ENCODE measurements around the gene KRTAP10-1.
A peak's percentile ranks its signal among the peaks of the same experiment; 100 is the strongest.
"Not testable (repeated sequence)": the region's sequence is repeated elsewhere in the genome, so short reads cannot be mapped to it uniquely, and the experiment has no call there.

The KRTAP10-1 gene, protein sequence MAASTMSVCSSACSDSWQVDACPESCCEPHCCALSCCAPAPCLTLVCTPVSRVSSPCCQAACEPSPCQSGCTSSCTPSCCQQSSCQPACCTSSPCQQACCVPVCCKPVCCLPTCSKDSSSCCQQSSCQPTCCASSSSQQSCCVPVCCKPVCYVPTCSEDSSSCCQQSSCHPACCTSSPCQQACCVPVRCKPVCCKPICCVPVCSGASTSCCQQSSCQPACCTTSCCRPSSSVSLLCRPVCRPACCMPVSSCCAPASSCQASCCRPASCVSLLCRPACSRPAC

DNA sequence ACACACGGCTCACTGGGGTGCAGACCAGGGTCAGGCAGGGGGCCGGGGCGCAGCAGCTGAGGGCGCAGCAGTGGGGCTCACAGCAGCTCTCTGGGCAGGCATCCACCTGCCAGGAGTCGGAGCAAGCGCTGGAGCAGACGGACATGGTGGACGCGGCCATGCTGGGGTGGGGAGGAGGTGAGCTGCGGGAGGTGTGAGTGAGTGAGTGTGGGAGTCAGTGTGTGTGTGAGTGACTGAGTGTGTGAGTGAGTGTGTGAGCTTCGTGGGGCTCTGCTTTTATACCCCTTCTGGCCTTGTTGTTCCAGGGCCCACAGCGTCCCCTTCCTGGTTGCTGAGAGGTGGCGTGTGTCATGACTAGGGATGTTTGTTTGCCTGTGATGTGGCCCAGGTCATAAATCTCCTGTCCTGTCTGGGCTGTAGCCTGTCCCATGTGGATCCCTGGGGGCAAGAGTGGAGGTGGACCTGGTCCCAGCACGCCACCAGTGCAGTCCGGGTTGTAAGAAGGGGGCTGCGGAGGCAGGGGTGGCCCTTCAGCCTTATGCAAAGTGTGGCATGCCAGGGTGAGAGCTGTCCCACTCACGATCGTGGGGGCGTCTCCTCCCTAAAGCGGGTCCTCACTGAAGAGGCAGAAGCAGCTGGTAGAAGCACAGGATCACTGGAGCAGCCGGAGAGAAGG, at the start of gene KRTAP10-1:
KRTAP10-1 (minus strand) TSS at position 205 of the 676 bp plus-strand sequence; CDS start at position 160, 45 bp downstream.
- TF ChIP-seq JUND (IDR thresholded peaks at IDR 0.05; ENCODE audit: low read depth): no peak
- DNase-seq (ENCODE audit: low read depth in 1 of 2, low spot score in 1 of 2): no peak
- in situ Hi-C loops (cut with HindIII; ENCODE audit: low pct_unique_long_range_greater_than_20kb, low sequenced_read_pairs): no loop called here

DNA sequence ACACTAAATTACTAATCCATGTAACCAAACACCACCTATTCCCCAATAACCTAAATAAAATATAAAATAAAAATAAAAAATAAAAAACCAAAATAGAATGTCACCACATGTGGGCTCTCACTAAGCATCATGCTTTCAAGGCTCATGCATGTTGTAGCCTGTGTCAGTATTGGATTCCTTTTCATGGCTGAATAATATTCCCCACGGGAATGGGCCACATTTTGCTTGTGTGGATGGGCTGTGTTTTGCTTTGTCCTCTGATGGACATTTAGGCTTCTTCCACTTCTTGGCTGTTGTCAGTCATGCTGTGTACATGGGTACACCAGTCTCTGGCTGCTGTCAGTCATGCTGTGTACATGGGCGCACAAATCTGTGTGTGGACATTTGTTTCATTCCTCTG, 49.1 kb upstream of the KRTAP10-1 start:
- DNase-seq (ENCODE audit: low read depth in 1 of 2, low spot score in 1 of 2): no peak
- in situ Hi-C loops (cut with HindIII; ENCODE audit: low pct_unique_long_range_greater_than_20kb, low sequenced_read_pairs): no loop called here
- TF ChIP-seq JUND (IDR thresholded peaks at IDR 0.05; ENCODE audit: low read depth): no peak

DNA sequence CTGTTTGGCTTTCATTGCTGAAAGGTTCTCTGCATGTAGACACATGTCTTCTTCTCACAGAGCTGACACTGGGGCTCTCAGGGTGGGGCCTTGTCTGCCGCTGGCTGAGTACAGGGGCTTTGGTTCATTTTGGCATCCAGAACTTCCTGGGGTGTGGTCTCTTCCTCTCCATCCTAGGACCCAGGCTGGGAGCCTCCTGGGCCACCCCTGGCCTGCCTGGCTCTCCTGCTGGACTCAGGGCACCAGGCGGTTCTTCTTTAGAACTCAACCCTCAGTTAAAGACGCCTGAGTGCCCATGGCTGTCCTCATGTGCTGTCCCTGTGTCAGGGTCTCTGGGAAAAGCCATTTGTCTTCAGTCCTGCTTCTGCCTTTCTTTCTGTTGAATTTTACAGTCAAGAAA, 45.9 kb upstream of the KRTAP10-1 start:
- in situ Hi-C loops (cut with HindIII; ENCODE audit: low pct_unique_long_range_greater_than_20kb, low sequenced_read_pairs): no loop called here
- no peak for DNase-seq (ENCODE audit: low read depth in 1 of 2, low spot score in 1 of 2)
- TF ChIP-seq JUND (IDR thresholded peaks at IDR 0.05; ENCODE audit: low read depth): no peak

DNA sequence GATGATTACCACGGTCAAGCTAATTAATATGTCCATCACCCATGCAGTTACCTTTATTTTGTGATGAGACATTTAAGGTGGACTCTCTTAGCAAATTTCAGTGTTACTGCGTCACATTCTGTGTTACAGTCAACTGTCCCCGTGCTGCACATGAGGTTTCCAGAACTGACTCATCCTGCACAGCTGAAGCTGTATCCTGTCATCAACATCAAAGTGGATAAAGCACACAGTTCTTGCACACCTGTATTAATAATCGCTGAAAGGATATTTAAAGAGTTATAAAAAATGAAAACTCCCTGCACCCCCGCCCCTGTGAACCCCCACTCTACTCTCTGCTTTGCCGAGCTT, 43.8 kb upstream of the KRTAP10-1 start:
- no peak for DNase-seq (ENCODE audit: low read depth in 1 of 2, low spot score in 1 of 2)
- in situ Hi-C loops (cut with HindIII; ENCODE audit: low pct_unique_long_range_greater_than_20kb, low sequenced_read_pairs): no loop called here
- no peak for TF ChIP-seq JUND (IDR thresholded peaks at IDR 0.05; ENCODE audit: low read depth)

DNA sequence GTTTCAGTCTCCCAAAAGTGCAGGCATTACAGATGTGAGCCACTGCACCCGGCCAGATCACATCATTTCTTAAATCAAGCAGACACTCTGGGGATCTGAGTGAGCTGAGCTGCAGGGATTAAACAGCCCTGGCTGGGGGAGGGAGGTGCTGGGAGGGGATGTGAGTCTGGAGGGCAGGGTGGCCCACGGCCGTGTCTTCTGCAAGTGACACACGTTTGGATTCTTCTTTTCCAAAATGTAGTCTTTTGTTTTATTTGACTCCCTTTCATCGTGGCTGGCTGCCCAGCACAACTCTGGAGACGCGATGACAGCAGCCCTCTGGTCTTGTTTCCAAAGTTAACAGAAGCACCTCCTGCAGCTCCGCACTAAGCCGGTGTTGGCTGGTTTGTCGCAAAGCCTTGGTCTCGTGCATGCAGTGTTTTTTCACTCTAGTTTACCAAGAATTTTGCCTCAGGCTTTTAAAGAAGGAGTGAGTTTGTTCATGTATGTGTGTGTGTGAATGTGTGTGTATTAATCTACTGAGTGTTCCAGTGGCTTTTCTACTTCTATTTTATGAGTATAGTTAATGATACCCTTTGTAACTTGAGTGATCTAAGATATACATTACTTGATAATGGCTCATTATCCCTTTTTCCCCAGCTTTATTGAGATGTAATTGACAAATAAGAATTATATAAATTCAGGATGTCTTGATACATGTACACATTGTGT, 43.2 kb upstream of the KRTAP10-1 start:
- in situ Hi-C loops (cut with HindIII; ENCODE audit: low pct_unique_long_range_greater_than_20kb, low sequenced_read_pairs): no loop called here
- no peak for TF ChIP-seq JUND (IDR thresholded peaks at IDR 0.05; ENCODE audit: low read depth)
- peak in 1 of 2 experiments; percentile 61 for DNase-seq (ENCODE audit: low read depth in 1 of 2, low spot score in 1 of 2)

DNA sequence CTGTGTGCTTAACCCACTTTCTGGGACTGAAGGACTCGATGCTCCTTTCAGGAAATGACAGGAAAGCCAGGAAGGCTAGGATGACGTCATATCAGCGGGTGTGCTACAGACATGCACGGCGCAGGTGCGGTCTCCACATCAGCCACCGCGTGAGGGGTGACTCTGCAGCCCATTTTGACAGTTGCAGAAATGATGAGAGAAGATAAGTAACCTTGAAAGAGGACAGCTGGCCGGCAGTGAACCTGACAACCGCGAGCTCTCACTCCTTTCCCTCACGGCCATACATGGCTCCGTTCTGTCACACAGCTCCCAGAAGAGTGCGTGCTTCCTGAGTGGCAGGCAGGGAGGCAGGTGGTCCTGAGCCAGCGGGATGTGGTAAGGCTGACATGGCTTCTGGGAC, 42.1 kb upstream of the KRTAP10-1 start:
- no peak for TF ChIP-seq JUND (IDR thresholded peaks at IDR 0.05; ENCODE audit: low read depth)
- in situ Hi-C loops (cut with HindIII; ENCODE audit: low pct_unique_long_range_greater_than_20kb, low sequenced_read_pairs): no loop called here
- no peak for DNase-seq (ENCODE audit: low read depth in 1 of 2, low spot score in 1 of 2)

DNA sequence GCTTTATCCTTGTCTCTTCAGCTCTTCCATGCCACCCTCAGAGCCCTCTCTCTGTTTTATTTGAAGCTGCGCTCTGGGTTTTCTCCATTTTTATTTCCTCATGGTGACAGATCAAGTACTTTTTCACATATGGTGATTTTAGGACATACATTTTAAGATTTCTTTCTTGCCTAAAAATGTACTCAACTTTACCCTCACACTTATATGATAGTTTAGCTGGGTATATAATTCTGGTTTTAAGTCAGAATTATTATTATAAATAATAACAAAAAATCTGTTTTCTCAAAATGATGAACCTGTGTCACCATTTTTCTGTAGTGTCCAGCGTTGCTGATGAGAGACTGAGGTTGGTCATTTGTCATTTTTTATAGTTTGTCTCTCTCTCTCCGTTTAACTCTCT, 41.2 kb upstream of the KRTAP10-1 start:
- TF ChIP-seq JUND (IDR thresholded peaks at IDR 0.05; ENCODE audit: low read depth): no peak
- DNase-seq (ENCODE audit: low read depth in 1 of 2, low spot score in 1 of 2): no peak
- in situ Hi-C loops (cut with HindIII; ENCODE audit: low pct_unique_long_range_greater_than_20kb, low sequenced_read_pairs): no loop called here

DNA sequence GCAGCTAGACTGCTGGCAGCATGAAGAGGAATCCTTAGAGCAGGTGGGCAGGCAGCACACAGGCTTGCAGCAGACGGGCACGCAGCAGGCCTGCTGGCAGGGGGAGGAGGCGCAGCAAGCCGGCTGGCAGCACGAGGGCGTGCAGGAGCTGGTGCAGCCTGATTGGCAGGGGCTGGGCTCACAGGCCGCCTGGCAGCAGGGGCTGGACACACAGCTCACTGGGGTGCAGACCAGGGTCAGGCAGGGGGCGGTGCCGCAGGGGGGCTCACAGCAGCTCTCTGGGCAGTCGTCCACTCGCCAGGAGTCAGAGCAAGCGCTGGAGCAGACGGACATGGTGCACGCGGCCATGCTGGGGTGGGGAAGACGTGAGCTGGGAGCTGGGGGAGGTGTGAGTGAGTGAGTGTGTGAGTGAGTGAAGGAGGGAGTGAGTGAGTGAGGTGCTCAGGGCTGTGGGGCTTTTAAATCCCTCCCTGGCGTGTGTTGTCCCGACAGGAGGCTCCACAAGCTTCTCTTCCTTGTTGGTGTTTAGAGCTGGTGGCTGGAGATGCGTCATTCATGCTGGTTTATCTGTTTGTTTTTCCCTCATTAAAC, 40.3 kb upstream of the KRTAP10-1 start, which contains the start of gene KRTAP10-5:
KRTAP10-5 (minus strand) TSS at position 374 of the 591 bp plus-strand sequence; CDS start at position 348, 26 bp downstream.
- peak in 1 of 2 experiments; percentile 36 for DNase-seq (ENCODE audit: low read depth in 1 of 2, low spot score in 1 of 2)
- in situ Hi-C loops (cut with HindIII; ENCODE audit: low pct_unique_long_range_greater_than_20kb, low sequenced_read_pairs): not testable (repeated sequence)

DNA sequence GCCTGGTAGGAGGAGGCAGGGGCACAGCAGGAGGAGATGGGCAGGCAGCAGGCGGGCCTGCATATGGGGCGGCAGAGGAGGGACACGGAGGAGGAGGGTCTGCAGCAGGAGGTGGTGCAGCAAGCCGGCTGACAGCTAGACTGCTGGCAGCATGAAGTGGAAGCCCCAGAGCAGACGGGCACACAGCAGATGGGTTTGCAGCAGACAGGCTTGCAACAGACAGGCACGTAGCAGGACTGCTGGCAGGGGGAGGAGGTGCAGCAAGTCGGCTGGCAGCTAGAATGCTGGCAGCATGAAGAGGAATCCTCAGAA, 39.8 kb upstream of the KRTAP10-1 start:
- DNase-seq (ENCODE audit: low read depth in 1 of 2, low spot score in 1 of 2): no peak
- in situ Hi-C loops (cut with HindIII; ENCODE audit: low pct_unique_long_range_greater_than_20kb, low sequenced_read_pairs): no loop called here
- no peak for TF ChIP-seq JUND (IDR thresholded peaks at IDR 0.05; ENCODE audit: low read depth)

DNA sequence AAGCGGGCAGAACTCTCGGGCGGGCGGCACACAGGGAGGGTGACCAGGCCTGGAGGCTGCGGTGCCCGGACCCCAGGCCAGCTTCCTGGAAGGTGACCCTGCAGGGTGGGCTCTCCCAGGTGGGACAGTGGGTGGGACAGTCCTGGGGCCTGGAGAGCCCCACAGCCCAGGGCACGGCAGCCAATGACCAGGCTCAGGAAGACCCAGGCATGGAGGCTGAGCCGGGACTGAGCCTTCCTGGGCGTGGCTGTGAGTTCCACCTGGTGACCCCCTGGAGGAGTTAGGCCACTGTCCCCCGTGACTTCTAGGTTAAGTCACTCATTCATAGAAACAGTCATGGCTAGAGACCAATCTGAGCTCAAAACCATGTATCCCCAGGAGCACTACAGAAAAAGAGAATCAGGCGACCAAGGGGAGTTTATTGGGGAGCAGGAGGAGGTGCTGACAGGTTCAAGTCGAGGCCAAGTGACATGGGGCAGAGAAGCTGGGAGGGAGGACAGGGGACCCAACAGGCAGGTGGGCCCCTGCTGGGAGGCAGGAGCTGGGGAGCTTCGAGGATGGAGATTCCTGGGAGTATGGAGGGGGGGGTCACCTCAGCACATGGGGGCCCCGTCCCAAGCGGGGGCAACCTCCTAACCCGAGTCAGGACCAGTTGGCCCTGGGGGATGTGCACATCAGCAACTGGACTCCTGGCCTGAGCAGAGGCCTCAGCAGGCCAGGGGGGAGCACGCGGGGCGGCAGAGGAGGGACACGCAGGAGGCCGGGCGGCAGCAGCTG, 39.2 kb upstream of the KRTAP10-1 start:
- TF ChIP-seq JUND (IDR thresholded peaks at IDR 0.05; ENCODE audit: low read depth): no peak
- in situ Hi-C loops (cut with HindIII; ENCODE audit: low pct_unique_long_range_greater_than_20kb, low sequenced_read_pairs): no loop called here
- no peak for DNase-seq (ENCODE audit: low read depth in 1 of 2, low spot score in 1 of 2)

DNA sequence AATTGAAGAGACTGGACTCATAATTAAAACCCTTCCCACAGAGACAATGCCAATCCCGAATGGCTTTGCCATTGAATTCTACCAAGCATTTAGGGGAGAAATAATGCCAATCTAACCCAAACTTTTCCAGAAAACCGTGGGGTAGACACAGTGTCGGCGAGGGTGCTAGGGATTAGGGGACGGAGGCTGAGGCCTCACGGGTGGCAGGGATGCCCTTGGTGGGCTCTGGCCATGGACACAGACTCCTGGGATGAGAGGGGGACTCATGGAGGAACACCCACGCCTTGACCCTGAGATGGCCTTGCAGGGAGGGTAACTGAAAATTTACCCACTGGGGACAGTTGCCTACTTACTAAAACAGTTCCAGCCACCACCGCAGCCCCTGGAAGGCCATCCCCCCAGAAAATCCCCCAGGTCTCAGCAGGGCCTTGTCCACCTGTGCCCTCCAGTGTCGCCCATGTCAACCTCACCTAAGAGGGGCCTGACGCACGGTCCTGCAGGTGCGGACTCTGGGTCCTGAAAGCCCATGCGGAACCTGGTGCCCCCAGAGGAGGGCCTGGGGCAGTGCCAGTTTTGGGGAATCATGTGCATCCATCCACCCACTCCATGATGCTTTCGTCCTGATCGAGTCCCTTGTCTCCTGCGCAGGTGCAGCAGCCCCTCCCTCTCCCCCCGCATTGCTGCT, 38.5 kb upstream of the KRTAP10-1 start:
- in situ Hi-C loops (cut with HindIII; ENCODE audit: low pct_unique_long_range_greater_than_20kb, low sequenced_read_pairs): no loop called here
- DNase-seq (ENCODE audit: low read depth in 1 of 2, low spot score in 1 of 2): no peak
- no peak for TF ChIP-seq JUND (IDR thresholded peaks at IDR 0.05; ENCODE audit: low read depth)

DNA sequence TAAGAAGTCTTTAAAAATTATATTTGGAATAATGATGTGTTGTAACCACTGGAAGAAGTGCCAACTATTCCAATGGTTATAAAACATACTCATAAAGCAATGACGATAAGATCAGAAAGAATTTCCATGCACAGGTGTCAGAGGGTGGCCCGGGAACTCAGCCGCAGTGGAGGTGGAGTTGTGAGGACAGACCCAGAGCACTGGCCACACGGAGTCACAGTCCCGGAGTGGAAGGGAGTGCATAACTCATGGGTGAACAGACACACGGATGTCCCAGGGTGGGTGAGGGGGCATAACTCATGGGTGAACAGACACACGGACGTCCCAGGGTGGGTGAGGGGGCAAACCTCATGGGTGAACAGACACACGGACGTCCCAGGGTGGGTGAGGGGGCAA, 36.0 kb upstream of the KRTAP10-1 start:
- in situ Hi-C loops (cut with HindIII; ENCODE audit: low pct_unique_long_range_greater_than_20kb, low sequenced_read_pairs): no loop called here
- TF ChIP-seq JUND (IDR thresholded peaks at IDR 0.05; ENCODE audit: low read depth): no peak
- DNase-seq (ENCODE audit: low read depth in 1 of 2, low spot score in 1 of 2): no peak
